Fibroblast of skin of right biceps (primary cell): ENCODE measurements around the gene RPL7L1.
"Not testable (repeated sequence)": the region's sequence is repeated elsewhere in the genome, so short reads cannot be mapped to it uniquely, and the experiment has no call there.

Experiments
- DNase-seq: peaks from one replicate; pipeline ENCODE4 v3.0.0-alpha.2; 2013

The RPL7L1 gene

DNA sequence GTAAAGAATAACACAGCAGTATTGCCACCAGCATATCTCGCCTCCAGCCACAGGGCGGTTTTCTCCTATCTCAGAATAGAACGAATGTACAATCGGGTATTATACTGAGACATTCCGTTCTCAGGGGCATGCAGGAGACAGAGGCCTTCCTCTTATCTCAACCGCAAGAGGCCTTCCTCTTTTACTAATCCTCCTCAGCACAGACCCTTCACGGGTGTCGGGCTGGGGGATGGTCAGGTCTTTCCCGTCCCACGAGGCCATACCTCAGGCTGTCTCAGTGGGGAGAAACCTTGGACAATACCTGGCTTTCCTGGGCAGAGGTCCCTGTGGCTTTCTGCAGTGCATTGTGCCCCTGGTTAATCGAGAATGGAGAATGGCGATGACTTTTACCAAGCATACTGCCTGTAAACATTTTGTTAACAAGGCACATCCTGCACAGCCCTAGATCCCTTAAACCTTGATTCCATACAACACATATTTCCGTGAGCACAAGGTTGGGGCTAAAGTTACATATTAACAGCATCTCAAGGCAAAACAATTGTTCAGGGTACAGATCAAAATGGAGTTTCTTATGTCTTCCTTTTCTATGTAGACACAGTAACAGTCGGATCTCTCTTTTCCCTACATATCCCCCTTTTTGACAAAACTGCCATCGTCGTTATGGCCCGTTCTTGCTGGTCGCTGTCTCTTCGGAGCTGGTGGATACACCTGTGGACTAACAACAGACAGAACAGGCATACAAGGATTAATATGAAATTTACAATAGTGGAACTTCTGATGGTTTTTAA, 14.8 kb downstream of the RPL7L1 start:
- DNase-seq: not testable (repeated sequence)

DNA sequence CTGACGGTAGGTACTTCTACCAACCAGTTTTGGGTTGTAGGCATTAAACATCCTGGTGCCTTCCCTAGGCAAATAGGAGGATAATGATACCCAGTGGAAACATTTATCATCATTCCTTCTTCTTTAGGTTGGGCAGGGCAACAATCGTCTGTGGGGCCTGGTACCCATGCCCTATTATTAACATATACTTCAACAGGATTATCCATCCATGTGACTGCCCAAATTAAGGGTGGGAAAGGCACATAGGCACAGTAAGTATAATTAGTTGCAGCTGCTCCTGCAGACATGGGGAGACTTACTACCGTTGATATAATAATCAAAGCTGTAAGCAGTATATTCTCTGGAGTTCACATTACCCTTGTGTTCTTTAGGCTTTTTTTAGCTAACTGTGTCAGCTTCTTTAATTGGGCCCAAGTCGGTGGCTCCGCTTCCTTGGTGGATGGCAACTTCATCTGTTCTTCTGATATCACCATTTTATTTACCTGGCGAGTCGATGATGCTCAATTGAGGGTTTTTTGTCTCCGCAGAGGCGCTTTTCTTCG, 16.8 kb downstream of the RPL7L1 start:
- DNase-seq: no peak

DNA sequence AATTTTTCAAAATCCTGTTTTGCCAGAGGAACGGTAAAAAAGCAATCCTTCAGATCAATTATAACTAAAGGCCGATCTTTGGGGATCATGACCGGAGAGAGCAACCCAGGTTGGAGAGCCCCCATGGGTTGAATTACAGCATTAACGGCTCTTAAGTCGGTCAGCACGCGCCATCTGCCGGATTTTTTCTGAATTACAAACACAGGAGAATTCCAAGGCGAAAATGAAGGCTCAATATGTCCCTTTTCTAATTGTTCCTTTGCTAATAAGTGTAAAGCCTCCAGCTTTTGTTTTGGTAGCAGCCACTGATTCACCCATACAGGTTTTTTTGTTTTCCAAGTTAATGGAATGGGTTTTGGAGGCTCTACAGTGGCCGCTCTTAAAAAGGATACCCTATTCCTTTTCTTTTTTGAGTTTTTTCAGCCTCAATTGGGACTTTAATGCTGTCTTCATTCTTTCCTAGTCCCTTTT, 19.5 kb downstream of the RPL7L1 start:
- DNase-seq: peak; percentile 65

DNA sequence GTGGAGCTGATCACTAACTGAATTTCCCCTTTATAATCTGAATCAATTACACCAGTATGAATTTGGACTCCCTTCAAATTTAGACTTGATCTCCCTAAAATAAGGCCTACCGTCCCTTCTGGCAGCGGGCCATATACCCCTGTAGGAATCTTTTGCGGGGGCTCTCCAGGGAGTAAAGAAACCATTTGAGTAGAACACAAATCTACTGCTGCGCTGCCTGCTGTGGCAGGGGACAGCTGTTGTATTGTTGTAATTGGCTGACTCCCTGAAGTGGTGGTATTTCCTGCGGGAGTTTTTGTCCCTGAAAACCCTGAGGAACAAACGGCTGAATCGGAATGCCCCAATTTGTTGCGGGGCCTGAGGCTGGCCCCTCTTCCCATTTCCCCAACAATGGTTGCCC, 20.5 kb downstream of the RPL7L1 start:
- DNase-seq: no peak

DNA sequence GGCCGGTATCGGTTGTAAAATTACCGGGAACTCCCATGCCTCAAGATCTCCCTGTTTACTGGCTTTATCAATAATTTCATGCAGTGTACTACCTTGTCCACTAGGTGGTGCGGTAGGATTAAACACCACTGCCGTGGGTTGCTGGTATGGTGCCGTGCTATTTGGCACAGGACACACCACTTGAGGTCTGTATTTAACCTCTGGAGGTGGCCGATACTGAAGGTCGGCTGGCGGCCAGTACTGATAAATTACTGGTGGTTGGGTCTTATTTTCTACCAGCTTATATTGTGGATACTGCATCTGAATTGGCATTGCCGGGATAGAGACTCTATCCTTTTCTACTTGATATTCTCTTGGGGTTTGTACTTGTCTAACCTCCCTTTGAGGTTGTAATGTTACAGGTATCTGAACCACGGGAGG, 22.1 kb downstream of the RPL7L1 start:
- peak; percentile 80 for DNase-seq

DNA sequence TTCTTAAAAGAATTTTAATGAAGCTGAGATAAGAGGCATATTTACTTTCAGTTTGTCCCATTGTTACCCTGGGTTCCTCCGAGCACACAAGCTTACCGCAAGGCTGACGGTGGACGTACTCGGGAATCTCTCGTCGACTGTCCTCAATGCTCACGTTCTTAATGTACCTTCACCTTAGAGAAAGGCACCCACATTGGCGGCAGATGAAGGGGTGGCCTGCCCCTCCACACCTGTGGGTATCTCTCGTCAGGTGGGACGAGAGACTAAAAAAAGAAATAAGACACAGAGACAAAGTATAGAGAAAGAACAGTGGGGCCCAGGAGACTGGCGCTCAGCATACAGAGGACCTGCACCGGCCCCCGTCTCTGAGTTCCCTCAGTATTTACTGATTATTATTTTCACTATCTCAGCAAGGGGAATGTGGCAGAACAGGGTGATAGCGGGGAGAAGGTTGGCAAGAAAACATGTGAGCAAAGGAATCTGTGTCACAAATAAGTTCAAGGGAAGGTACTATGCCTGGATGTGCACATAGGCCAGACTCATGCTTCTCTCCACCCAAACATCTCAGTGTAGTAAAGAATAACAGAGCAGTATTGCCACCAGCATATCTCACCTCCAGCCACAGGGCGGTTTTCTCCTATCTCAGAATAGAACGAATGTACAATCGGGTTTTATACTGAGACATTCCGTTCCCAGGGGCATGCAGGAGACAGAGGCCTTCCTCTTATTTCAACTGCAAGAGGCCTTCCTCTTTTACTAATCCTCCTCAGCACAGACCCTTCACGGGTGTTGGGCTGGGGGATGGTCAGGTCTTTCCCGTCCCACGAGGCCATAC, 23.2 kb downstream of the RPL7L1 start:
- not testable (repeated sequence) for DNase-seq

DNA sequence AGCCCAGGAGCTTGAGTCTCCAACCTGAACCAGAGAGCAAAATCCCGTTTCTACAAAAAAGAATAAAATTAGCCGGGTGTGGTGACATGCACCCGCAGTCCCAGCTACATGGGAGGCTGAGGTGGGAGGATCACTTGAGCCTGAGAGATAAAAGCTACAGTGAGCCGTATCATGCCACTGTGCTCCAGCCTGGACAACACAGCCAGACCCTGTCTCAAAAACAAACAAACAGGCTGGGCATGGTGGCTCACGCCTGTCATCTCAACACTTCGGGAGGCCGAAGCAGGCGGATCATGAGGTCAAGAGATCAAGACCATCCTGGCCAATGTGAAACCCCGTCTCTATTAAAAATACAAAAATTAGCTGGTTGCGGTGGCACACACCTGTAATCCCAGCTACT, 25.1 kb downstream of the RPL7L1 start:
- DNase-seq: no peak

DNA sequence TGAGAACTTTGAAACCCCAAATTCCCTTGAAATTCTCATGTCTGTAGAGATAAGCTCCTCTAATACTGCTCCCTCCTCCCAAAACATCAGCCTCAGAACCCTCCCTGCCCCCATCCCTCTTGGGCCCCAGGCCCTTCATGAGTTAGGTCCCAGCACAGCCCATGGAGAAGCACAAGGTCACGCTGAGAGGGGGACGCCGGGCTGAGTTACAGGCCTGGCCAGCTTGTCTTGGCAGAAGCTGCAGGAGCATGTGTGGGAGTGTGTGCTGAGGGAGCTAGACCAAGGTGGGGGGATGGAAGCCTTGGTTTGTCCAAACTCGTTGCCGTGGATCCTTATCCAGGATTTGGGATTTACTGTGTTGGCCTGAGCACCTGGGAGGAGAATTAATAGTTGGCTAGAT, 27.9 kb downstream of the RPL7L1 start:
- no peak for DNase-seq

DNA sequence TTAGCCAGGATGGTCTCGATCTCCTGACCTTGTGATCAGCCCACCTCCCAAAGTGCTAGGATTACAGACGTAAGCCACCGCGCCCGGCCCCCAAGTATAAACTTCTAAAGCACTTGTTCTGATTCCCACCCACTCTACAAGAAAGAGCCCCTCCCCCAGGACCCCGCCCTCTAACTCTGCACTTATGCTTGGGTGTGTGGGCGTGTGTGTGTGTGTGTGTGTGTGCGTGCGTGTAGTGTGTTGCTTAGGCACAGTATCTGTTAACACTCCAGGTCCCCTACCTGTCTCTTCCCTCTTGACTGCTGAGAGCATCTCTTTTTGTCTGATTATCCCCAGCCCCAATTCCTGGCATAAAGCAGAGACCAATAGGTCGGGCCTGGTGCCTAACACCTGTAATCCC, 30.4 kb downstream of the RPL7L1 start:
- no peak for DNase-seq

DNA sequence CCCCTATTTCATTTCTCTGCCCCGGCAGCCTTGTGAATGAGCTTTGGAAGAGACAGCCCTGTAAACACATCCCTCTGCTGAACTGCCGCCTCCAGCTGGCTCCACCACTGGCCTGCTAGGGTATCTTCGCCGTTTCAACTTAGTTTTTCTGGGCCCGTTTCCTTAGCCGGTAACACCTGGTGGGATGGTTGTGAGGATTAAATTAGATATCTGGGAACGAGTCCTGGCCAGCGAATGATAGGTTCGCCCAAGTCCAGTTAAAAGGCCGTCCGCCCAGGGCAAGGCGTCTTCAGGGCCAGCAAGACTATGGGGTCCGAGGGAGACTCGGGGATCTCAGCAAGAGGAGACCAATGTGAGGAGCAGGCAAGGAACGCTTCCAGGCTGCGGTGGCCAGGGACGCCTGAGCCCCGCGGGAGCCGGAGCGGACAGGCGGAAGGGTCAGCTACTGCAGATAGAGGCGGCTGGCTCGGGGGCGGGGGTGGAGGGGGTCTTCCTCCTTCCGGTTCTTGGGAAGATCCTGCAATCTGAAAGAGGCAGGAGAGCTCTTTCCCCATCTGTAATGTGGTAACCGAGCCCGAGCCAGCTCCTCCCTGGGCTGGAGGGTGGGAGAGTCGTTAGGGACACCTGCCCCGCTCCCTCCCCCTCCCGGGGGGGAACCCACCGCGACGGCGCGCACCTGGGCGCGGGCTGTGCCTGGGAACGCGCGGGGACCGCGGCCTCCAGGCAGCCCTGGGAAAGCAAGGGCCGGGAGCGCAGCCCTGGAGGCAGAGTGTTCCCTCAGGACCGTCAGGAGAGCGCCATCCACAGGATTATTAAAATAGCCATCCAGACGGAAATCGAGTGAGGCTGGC, 32.0 kb downstream of the RPL7L1 start:
- DNase-seq: no peak

DNA sequence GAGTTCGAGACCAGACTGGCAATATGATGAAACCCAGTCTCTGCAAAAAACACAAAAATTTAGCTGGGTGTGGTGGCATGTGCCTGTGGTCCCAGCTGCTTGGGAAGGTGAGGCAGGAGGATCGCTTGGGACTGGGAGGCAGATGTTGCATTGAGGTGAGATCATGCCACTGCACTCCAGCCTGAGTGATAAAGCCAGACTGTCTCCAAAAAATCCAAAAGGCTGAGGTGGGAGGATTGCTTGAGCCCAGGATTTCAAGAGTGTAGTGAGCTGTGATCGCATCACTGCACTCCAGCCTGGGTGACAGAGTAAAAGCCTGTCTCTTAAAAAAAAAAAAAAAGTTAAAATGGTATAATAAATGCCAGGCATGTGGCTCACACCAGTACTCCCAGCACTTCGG, 35.1 kb downstream of the RPL7L1 start:
- no peak for DNase-seq

DNA sequence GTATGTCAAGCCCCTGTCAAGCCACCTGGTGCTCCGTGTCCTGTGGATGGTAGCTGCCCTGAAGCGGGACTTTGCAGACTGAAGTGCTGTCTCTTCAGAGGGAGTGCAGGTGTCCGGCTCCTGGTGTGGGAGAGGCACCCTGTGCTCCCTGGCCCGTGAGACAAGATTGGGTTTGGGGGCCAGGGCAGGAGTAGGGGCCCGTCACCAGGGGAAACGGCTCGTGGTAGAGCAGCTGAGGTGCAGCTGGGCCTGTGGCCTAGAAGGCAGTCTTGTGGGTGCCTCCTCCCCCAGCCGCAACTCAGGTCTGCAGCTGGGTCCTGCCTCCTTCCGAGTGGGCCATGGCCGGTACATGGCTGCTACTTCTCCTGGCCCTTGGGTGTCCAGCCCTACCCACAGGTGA, 36.3 kb downstream of the RPL7L1 start, which contains the start of gene PTCRA:
Gene PTCRA, plus strand, starts transcription at position 322 of the 400 bp plus-strand sequence. Its CDS starts 17 bp downstream, at position 339.
- no peak for DNase-seq

DNA sequence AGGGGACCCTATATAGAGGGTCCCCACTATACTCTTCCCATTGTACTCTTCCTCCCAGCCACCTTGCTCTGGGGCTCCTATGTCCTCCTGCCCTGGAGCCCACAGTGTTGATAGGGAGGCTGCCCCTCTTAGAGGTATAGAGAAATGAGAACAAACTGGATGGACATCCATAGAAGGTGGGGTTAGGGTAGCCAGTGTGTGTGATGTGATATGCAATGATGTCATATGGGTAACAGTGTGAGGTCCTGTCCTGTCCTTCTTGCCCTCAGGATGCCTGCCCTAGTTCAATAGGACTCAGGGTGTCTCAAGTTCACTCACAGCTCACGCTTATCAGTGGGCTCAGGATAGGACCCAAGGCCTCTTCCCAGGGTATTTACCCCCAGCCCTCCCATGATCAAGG, 36.9 kb downstream of the RPL7L1 start:
- no peak for DNase-seq

DNA sequence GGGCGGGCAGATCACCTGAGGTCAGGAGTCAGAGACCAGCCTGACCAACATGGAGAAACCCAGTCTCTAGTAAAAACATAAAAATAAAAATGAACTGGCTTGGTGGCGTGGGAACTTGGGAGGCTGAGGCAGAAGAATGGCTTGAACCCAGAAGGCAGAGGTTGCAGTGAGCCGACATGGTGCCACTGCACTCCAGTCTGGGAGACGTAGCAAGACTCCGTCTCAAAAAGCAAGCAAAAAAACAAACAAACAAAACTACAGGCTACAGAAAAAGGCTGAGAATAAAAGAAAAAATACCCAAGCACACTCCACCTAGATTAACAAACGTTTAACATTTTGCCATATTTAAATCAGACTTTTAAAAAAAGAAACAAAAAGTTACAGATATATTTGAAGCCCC, 42.4 kb downstream of the RPL7L1 start:
- no peak for DNase-seq

DNA sequence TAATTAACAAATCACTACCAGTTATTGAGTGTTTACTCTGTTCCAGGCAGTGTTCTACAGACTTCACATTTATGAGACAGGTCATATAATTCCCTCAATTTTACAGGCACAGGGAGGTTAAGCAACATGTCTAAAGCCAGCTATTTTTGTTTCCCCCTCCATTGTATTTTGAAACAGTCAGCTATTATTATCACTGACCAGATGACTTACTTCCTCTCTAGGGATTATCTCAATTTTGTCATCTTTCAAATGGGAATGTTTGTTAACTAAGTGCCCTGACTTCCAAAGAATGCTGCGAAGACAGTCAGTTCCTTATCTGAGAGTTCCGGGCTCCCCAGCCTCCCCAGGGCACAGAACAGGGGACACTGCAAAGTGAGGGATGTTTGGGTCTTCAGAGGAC, 44.2 kb downstream of the RPL7L1 start:
- peak; percentile 23 for DNase-seq

DNA sequence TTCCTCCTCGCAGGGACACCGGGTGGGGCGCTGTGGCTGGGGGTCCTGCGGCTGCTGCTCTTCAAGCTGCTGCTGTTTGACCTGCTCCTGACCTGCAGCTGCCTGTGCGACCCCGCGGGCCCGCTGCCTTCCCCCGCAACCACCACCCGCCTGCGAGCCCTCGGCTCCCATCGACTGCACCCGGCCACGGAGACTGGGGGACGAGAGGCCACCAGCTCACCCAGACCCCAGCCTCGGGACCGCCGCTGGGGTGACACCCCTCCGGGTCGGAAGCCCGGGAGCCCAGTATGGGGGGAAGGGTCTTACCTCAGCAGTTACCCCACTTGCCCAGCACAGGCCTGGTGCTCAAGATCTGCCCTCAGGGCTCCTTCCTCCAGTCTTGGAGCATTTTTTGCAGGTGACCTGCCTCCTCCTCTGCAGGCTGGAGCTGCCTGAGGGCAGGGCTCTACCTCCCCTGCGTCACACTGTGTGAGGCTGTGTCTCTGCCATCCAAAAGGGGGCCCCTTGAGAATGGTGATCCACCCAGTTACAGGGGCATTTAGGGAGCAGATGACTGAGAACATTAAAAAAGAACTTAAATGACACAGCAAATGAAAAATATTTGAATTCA, 45.9 kb downstream of the RPL7L1 start:
- DNase-seq: no peak

DNA sequence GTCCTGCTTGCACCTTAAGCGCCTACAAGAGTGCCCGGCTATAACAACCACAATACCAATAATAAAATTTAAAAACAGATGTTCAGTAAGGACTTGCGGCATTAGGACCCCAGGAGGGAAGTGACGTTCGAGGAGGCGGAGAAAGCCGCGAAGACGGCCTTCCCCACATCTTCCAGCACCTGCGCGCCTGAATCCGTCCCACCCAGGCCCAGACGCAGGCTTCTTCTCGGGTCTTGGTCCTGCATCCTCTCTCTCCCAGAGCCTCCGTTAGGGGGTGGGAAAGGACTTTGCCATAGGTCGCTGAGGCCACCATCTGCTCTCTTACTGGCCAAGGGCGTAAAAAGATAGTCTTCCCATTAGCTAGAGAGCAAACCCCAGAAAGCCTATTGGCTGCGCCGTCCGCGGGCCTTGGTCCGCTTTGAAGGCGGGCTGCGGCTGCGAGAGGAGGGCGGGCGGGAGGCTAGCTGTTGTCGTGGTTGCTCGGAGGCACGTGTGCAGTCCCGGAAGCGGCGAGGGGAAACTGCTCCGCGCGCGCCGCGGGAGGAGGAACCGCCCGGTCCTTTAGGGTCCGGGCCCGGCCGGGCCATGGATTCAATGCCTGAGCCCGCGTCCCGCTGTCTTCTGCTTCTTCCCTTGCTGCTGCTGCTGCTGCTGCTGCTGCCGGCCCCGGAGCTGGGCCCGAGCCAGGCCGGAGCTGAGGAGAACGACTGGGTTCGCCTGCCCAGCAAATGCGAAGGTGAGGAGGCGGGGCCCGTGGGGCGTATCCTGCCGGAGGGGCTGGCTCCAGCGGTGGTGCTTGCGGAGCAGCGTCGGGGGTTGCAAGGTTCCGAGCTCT, 49.8 kb downstream of the RPL7L1 start, which contains the start of gene CNPY3:
Gene CNPY3, plus strand, starts transcription at position 495 of the 835 bp plus-strand sequence. Its CDS starts 91 bp downstream, at position 586.
- DNase-seq: peak; percentile 99

DNA sequence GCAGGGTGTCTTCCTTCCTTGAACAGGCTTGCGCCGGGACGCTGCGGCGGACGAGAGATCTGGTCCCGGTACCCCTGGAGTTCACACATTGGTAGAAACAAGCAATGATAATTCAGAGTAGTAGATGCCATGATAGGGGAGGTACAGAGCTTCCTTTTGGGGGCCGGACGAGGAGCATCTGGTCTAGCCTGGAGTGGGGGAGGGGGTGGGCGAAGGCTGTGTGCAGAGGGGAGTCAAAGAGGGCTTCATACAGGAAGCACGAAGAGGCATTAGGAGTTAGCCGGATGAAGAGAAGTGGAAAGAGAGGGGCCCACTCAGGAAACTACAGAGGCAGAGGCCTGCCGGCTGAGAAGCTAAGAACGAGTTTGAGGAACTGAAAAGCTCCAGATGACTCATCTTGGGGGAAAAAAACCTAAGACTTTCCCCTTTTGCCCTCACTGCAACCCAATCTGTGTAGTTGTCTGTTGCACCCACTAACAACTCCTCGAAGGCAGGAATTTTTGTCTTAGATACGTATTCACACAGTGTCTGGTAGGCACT, 50.5 kb downstream of the RPL7L1 start:
- peak; percentile 78 for DNase-seq

DNA sequence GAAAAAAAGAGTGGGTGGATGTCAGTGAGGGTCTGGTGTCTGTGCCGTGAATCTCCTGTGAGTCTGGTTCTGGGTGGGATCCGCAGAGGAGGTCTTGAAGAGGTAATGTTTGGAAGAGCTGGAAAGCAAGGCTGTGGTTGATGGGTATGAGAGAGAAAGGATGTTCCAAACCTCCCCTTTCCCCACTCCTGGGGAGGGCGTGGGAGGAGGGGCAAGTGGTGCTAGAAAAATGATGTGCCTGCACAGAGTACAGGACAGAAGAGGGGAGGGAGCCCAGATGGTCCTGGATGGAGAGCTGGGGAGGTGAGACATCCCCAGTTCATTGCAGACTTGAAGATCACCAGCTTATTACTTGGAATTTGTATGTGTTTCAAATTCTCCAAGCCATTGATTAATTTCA, 53.0 kb downstream of the RPL7L1 start:
- no peak for DNase-seq

DNA sequence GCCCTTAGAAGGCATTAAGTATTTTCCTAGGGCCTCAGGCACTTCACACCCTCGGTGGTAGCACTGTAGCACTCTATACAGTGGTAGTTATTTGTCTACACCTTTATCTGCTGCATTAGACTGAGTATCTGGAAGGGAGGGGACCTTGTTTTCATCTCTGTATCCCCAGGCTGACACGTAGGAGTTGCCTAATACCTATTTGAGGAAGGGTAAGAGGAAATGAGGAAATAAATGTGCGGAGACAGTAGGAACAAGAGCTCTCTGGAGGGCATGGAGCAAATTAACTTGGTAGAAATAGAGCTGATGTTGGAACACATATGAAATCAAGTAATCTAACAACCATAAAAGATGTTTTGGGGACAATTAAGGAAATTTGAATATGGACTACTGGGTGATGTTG, 53.8 kb downstream of the RPL7L1 start:
- DNase-seq: no peak

DNA sequence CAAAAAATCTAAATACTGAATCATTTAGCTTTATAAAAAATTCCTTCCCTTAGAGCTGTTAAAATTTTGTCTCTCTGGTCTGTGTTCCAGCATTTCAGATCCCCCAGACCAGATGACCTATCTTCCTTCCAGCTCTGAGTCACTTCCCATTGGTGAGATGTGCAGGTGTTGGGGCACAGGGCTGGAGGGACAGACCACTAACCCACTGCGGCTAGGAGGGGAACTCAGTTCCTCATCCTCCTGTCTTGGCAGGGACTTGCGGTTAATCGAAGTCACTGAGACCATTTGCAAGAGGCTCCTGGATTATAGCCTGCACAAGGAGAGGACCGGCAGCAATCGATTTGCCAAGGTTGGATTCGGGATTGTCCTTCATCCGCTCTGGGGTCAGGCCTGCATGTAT, 55.9 kb downstream of the RPL7L1 start:
- no peak for DNase-seq
